SKM-1 (cell line): ENCODE measurements around the gene MGMT.

Source experiments
- DNase-seq: peaks from one replicate; lab custom pipeline; 2025; ENCODE audit not compliant: unreplicated experiment; lab: John Stamatoyannopoulos, UW

The MGMT gene

GRCh38 chr10:129785536-129785981, 318.5 kb downstream of the MGMT start:
- no peak for DNase-seq

- DNase-seq, result no peak
Observed at GRCh38 chr10:129786216-129786615, 319.2 kb downstream of the MGMT start.

- no peak for DNase-seq
Observed at GRCh38 chr10:129787557-129787956, 320.5 kb downstream of the MGMT start.

- no peak for DNase-seq
Observed at GRCh38 chr10:129788215-129788614, 321.2 kb downstream of the MGMT start.

- no peak for DNase-seq
Observed at GRCh38 chr10:129790715-129791446, 323.8 kb downstream of the MGMT start.

- no peak for DNase-seq
Observed at GRCh38 chr10:129792141-129792540, 325.1 kb downstream of the MGMT start.

- DNase-seq, result no peak
Observed at GRCh38 chr10:129792864-129793263, 325.8 kb downstream of the MGMT start.

- DNase-seq, result no peak
Observed at GRCh38 chr10:129793479-129793878, 326.4 kb downstream of the MGMT start.

GRCh38 chr10:129793996-129794395, 327.0 kb downstream of the MGMT start:
- DNase-seq, result no peak

- no peak for DNase-seq
Observed at GRCh38 chr10:129796710-129797420, 329.8 kb downstream of the MGMT start.

GRCh38 chr10:129799942-129800341, 332.9 kb downstream of the MGMT start:
- no peak for DNase-seq

- DNase-seq, result no peak
Observed at GRCh38 chr10:129800796-129801340, 333.8 kb downstream of the MGMT start.

- DNase-seq, result no peak
Observed at GRCh38 chr10:129807211-129807610, 340.2 kb downstream of the MGMT start.

GRCh38 chr10:129808092-129808983, 341.3 kb downstream of the MGMT start:
- DNase-seq, result no peak

GRCh38 chr10:129809431-129809830, 342.4 kb downstream of the MGMT start:
- DNase-seq, result no peak

- DNase-seq, result no peak
Observed at GRCh38 chr10:129809841-129810240, 342.8 kb downstream of the MGMT start.

- DNase-seq, result no peak
Observed at GRCh38 chr10:129811208-129811607, 344.2 kb downstream of the MGMT start.

GRCh38 chr10:129812398-129812797, 345.4 kb downstream of the MGMT start:
- no peak for DNase-seq

GRCh38 chr10:129814681-129815646, 347.9 kb downstream of the MGMT start:
- DNase-seq, result no peak
